HT-29 (cell line): Measurements from ENCODE around the gene NELFB. TPM values are rescaled to one million over a fixed set of nuclear protein-coding genes. Genes with fewer than 3 reads are reported as not detected.

Source experiments
- DNase-seq: peaks from one replicate; pipeline ENCODE4 v3.0.0-alpha.2; 2015; ENCODE audit warnings: low spot score
- total RNA-seq: library from RNA; depleted of rRNA; stranded (reverse); fragments of >200 nt; shearing (Covaris generic); gene quantifications from 2 replicates; pipeline ENCODE4 v1.2.3, GENCODE V29; 2014; rRNA removed

The NELFB gene
- total RNA-seq, 1 experiment from 2014 or later: 111 TPM

GRCh38 chr9:137313956-137314560 is 58.9 kb downstream of the NELFB start:
- no peak for DNase-seq

DNA sequence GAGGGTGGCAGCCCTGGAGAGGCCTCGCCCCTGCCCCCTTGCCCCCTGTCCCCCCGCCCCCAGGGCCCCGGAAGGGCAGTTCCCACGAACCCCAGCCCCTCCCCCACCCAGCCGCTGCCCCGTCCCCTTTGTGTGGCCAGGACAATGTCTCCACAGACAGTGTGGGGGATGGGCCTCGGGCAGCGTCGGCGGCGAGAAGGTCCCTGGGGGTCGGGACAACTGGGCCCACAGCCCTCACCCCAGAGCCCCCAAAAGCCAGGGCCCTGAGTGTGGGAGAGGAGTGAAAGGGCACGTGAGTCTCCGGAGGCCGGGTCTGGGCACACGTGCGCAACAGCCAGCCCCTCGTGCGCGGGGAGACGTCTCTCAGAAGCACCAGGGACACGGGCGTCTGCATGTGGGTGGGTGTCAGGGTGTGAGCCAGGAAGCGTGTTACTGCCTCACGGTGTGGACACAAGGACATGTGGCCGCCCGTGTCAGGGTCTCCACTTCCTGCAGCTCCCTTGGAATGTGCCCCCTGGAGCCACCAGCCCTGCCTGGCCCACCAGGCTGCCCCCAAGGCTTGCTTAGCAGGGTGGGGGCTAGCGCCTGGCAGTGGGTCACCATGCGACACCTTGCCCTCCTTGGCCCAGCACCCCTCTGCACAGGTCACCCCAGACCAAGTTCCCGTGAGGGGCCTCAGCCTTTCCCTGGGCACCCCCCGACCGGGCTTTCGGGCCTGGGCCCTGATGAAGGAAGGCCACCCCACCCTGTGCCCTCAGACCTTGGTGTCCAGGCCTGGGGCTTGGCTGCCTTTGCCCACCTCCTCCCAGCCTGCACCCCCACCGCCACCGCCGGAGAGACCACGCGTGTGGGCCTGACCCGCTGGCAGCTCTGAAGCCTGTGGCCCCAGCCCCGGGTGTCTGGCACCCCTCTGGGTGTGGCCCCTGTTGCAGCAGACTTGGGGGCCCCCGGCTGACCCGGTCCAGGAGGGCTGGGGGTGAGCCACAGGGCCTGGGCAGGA is 59.7 kb downstream of the NELFB start:
- no peak for DNase-seq

DNA sequence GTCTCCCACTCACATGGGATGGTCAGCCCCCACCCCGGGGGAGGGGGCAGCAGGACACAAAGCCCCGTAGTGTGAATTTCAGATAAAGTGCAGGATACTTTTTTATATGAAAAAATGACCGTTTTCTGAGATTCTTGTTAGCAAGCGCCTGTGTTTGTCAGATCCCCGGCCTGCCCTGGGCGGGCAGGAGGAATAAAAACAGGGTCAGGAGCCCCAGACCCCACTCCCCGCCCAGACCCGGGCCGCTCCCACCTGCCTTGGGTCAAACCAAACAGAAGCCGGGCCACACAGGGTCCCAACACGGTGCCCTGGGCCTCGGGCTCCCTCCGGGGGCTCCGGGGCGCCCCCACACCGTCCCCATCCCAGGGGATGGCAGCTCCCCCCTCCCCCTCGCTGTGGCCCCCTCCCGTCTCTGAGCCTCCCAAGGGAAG is 60.5 kb downstream of the NELFB start:
- DNase-seq: no peak

GRCh38 chr9:137316012-137316981 is 61.2 kb downstream of the NELFB start:
- peak; percentile 36 for DNase-seq

- DNase-seq: no peak
Measured at GRCh38 chr9:137317021-137317717, 62.0 kb downstream of the NELFB start.

DNA sequence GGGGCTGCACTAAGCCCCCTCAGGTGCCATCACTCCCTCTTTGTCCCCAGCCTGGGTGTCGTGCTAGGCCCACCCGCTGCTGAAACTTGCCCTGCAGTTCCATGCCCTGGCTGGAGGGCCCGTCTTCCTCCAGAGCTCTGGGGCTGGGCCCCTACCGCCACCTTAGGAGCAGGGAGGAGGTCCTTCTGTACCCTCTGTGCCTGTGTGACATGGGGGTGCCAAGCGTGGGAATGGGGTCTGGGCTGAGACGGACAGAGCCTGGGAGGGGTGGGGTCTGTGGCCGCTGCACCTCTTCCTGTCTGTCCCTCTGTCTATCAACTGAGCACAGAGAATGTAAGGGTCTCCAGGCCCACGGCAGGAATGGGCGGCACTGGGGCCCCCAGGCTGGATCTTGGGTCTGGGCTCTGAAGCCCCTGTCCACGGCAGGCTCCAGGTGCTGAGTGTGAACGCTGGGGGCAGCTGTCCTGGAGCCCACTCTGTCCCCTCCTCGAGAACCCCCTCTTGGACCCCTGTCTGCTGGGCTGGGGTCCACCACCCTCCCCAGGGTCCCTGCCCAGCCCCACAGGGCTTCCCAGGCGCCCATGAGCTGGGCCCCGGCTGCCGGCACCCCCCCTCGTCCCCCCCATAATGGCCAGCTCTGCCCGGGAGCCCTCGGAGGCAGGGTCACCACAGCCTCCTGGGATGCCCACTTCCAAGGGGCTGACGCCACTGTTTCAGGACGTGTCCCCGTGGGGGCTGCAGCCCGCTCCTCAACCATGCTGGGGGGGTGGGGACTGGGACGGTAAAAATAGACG is 62.8 kb downstream of the NELFB start:
- no peak for DNase-seq

DNA sequence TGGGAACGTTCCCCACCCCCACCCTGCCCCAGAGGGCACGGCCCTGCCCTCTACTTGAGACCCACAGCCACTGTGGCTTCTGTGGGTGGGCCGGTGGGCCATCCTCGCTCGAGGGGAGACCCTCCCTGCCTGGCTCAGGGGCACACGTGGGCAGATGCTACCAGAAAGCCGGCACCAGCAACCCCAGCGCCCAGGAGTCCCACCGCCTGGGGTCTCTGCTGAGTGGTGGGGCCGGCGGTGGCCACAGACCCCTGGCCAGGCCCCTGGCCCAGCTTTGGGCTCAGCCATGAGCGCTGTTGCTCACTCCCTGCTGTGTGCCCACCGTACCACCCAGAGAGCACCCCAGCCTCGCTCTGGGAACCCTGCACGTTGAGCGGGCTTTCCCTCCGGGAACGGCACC is 63.5 kb downstream of the NELFB start:
- no peak for DNase-seq

DNA sequence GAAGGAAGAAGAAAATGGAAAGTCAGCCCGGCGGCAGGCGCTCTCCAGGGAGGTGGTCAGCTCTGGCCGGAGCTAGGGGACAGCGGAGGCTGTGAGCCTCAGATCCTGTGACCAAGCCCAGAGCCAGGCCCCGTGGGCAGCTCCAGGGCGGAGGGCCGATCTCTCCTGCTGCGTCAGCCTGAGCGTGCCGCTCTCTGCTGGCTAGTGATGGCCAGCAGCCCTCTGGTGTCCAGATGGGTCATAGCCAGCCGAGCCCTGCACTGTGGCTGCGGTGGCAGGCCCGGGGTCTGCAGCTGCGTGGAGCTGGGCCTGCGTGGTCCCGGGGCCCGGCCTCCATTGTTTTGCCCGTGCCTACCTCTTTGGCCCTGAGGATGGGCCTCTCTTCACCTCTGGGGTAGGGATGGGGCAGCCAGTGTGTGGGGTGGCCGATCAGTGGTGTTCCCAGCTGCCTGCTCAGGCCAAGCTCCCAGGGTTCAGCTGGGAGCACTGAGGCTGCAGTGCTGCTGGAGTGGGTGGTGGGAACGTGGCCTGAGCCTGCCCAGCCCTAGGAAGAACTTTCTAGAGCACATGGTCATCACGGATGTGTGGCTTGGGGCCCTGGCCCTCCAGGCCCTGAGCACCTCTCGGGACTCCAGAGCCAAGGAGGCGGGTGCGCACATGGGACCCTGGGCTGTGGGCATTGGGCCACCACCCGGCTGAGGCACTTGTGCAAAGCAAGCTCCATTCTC is 64.0 kb downstream of the NELFB start:
- DNase-seq: peak; percentile 39

DNA sequence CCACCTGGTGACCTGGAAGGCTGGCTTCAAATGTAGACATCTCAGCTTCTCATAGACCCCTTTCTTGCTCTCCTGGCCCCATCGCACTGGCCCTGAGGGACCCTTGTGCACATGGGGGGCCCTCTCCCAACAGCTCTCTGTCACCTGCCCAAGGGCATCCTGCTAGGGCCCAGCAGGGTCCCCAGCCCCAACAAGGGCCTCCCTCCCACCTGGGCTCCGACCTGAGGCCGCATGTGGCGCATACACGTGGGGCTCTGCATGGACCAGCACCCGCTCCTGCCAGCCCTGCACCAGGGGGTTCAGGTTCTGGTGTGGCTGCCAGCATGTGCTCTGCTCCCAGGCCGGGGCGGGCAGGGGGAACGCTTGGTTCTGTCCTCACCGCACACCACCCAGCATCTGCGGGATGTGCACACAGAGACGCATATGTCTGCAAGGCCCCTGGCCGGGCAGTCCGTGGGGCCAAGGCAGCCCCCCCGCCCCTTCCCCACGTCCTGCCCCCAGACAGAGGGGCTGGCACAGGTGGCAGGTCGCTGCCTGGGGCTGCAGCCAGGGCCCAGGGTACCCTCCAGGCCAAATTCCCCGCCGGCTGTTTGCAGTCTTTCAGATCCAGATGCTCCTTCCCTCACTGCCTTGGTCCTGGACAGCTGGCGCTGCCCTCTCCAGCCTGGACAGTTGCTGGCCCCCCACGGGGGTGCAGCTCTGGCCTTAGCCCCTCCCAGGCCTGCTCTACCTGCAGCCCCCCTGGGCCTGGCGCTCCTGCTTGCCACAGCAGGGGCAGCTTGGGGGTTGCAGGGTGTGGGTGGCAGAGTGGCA is 64.8 kb downstream of the NELFB start:
- DNase-seq: no peak

- no peak for DNase-seq
Measured at GRCh38 chr9:137320555-137321384, 65.6 kb downstream of the NELFB start.

DNA sequence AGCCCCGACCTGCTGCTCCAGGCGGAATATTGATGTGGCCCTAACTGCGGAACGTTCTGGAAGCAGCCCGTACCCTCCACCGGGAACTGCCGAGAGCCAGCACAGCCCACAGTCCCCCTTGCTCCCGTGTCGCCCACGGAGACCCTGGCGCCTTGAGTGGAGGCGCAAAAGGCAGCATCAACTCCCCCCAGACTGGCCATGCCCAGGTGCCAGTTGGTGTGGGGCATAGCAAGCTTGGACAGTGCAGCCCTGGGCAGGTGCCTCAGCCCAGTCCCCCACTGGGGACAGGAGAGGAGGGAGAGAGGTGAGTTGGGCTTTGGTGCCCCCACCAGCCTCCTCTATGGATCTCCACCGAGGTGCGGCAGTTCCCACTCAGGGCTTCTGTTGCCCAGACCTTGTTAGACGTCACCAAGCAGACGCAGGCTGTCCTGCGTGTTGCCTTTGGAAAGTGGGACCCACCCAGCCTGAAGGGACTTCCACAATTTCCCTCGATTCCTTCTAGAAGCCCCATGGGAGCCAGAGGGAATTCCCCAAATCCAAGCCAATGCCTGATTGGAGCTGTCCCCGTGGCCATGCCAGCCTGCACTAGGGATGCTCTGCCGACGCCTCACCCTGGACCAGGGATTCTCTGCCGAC is 66.7 kb downstream of the NELFB start:
- no peak for DNase-seq

Other genes with a start within 250 kb of the NELFB start
- gene ABCA2, start 227.1 kb upstream of the NELFB start, total RNA-seq: 92.6 and 99.9 TPM in 2 replicates
- gene FUT7, start 223.2 kb upstream of the NELFB start, total RNA-seq: 0.36 and 0.42 TPM in 2 replicates
- gene NPDC1, start 209.2 kb upstream of the NELFB start, total RNA-seq: 59.9 and 84.3 TPM in 2 replicates
- gene ENTPD2, start 201.3 kb upstream of the NELFB start, total RNA-seq: 2.5 and 2.7 TPM in 2 replicates
- 217 and 239 TPM in 2 replicates for gene SAPCD2, start 184.8 kb upstream of the NELFB start, total RNA-seq
- 3.7 and 5.3 TPM in 2 replicates for gene UAP1L1, start 177.8 kb upstream of the NELFB start, total RNA-seq
- gene MAN1B1, start 168.3 kb upstream of the NELFB start, total RNA-seq: 82.2 and 104 TPM in 2 replicates
- 290 and 324 TPM in 2 replicates for gene DPP7, start 140.6 kb upstream of the NELFB start, total RNA-seq
- 0.39 and 3.0 TPM in 2 replicates for gene GRIN1, start 116.2 kb upstream of the NELFB start, total RNA-seq
- 0.43 and 0.44 TPM in 2 replicates for gene LRRC26, start 85.3 kb upstream of the NELFB start, total RNA-seq
- not detected in 2 replicates for gene TMEM210, start 83.3 kb upstream of the NELFB start, total RNA-seq
- 60.6 and 64.0 TPM in 2 replicates for gene ANAPC2, start 66.8 kb upstream of the NELFB start, total RNA-seq
- gene SSNA1, start 66.7 kb upstream of the NELFB start, total RNA-seq: 184 and 208 TPM in 2 replicates
- 63.1 and 66.3 TPM in 2 replicates for gene TPRN, start 54.6 kb upstream of the NELFB start, total RNA-seq
- gene TMEM203, start 49.7 kb upstream of the NELFB start, total RNA-seq: 44.7 and 51.5 TPM in 2 replicates
- 19.0 and 23.9 TPM in 2 replicates for gene NDOR1, start 49.6 kb upstream of the NELFB start, total RNA-seq
- 0.55 and 1.7 TPM in 2 replicates for gene RNF208, start 33.1 kb upstream of the NELFB start, total RNA-seq
- 1.6 and 2.4 TPM in 2 replicates for gene CYSRT1, start 30.2 kb upstream of the NELFB start, total RNA-seq
- 0.38 TPM in 1 of 2 replicates, not detected in the other for gene RNF224, start 27.8 kb upstream of the NELFB start, total RNA-seq
- 0.15 TPM in 1 of 2 replicates, not detected in the other for gene SLC34A3, start 24.4 kb upstream of the NELFB start, total RNA-seq
- gene TUBB4B, start 14.0 kb upstream of the NELFB start, total RNA-seq: 607 and 627 TPM in 2 replicates
- gene STPG3, start 4.0 kb upstream of the NELFB start, total RNA-seq: not detected in 2 replicates
- 210 and 226 TPM in 2 replicates for gene TOR4A, start 22.4 kb downstream of the NELFB start, total RNA-seq
- 107 and 116 TPM in 2 replicates for gene NRARP, start 46.9 kb downstream of the NELFB start, total RNA-seq
- gene EXD3, start 167.8 kb downstream of the NELFB start, total RNA-seq: 7.6 and 14.1 TPM in 2 replicates
- gene NOXA1, start 168.1 kb downstream of the NELFB start, total RNA-seq: 1.5 and 3.7 TPM in 2 replicates
- gene ENTPD8, start 186.0 kb downstream of the NELFB start, total RNA-seq: 0.76 and 1.3 TPM in 2 replicates
- 74.4 and 77.7 TPM in 2 replicates for gene NSMF, start 204.0 kb downstream of the NELFB start, total RNA-seq